PC-3 (cell line): ENCODE measurements around the gene SLC9A6.

ENCODE experiments used
- CTCF ChIP-seq: fragments of 300-600 bp; sonication (generic); conservative IDR thresholded peaks from 2 replicates; pipeline ENCODE4 v1.5.1; 2017; ENCODE audit warnings: antibody characterized with exemption, low read depth, mild to moderate bottlenecking, low read length
- EZH2 ChIP-seq: fragments of 300-600 bp; sonication (generic); IDR thresholded peaks from one replicate; pipeline ENCODE4 v1.6.1; 2017; ENCODE audit warnings: antibody characterized with exemption, mild to moderate bottlenecking, low read length; ENCODE audit not compliant: unreplicated experiment

GRCh38 chrX:135981668-135982067, 3.6 kb upstream of the SLC9A6 start:
- no peak for TF ChIP-seq CTCF
- TF ChIP-seq EZH2, result no peak
